K562 (cell line): ENCODE data around the gene CACNA2D3. TPM values are rescaled to one million over a fixed set of nuclear protein-coding genes. Genes with fewer than 3 reads are reported as not detected.

Source experiments
- ATAC-seq: fragments of 200-7000 bp; cut with Tn5 transposase; 3 replicates; pipeline ENCODE4 v1.9.1; 2020; ENCODE audit warnings: moderate library complexity
- BruUV-seq: library from RNA; stranded (reverse); fragments of 400-500 nt; replicated peaks from 2 replicates; lab custom pipeline; 2021; lab: Mats Ljungman, UMichigan
- CTCF ChIA-PET: fragments of 300-600 bp; formaldehyde crosslinking; extraction: SDS; loops from one replicate; lab custom pipeline; 2021; ENCODE audit warnings: low intra/inter-chr PET ratio; lab: Yijun Ruan, JAX
- POLR2A ChIA-PET: fragments of 300-600, 350-650 bp; sonication (Branson Sonifier 250); formaldehyde crosslinking; extraction: SDS; loops from one replicate; lab custom pipeline; 2021; ENCODE audit warnings: antibody characterized with exemption, inconsistent platforms; lab: Yijun Ruan, JAX
- DNase-seq, 4 experiments: peaks; one replicate each; pipeline versions ENCODE4 v3.0.0 to v3.0.0-alpha.2; 2011 to 2018; ENCODE audit warnings: low spot score in 3 of 4, mixed read lengths in 3 of 4; ENCODE audit errors: extremely low read depth in 1 of 4
- FAIRE-seq: peaks from 2 replicates; lab custom pipeline; 2011; peaks lifted over from hg19 to GRCh38; lab: Jason Lieb, UNC
- H2AFZ ChIP-seq: 2 replicates; pipeline ENCODE4 v1.6.0; 2011; ENCODE audit warnings: low read depth, low read length, control low read depth, inconsistent platforms
- H3K27ac ChIP-seq: fragments of 200-600 bp; 3 replicates; pipeline ENCODE4 v1.8.0; 2011; ENCODE audit warnings: low read depth, mild to moderate bottlenecking, control low read depth, inconsistent platforms, low read length, moderate library complexity, mixed read lengths; ENCODE audit errors: extremely low read depth
- H3K27me3 ChIP-seq, 2 experiments: fragments of 300-600 bp in 1 of 2; 2 replicates in 1 of 2; 3 replicates in 1 of 2; pipeline versions ENCODE4 v1.6.0 to v1.8.0; 2011; ENCODE audit warnings: inconsistent platforms in 2 of 2, low read length in 2 of 2, mild to moderate bottlenecking in 1 of 2, mixed read lengths in 1 of 2, moderate library complexity in 1 of 2; ENCODE audit not compliant: control insufficient read depth in 2 of 2, insufficient read depth in 2 of 2
- H3K36me3 ChIP-seq: fragments of 300-600 bp; 3 replicates; pipeline ENCODE4 v1.8.0; 2011; ENCODE audit warnings: mild to moderate bottlenecking, low read length, inconsistent platforms; ENCODE audit not compliant: control insufficient read depth, insufficient read depth
- H3K4me1 ChIP-seq, 2 experiments: fragments of 200-600 bp in 1 of 2; replicated peaks in 1 of 2; 2 replicates in 1 of 2; 3 replicates in 1 of 2; pipeline versions ENCODE4 v1.5.1 to v1.8.0; 2011; ENCODE audit warnings: inconsistent platforms in 2 of 2, low read length in 2 of 2, mild to moderate bottlenecking in 1 of 2, mixed read lengths in 1 of 2, moderate library complexity in 1 of 2; ENCODE audit not compliant: control insufficient read depth in 2 of 2, insufficient read depth in 2 of 2
- H3K4me2 ChIP-seq: 2 replicates; pipeline ENCODE4 v1.6.1; 2011; ENCODE audit warnings: low read length, control low read depth, inconsistent platforms, mixed read lengths; ENCODE audit not compliant: insufficient read depth
- H3K4me3 ChIP-seq: fragments of 200-600 bp; sonication (generic), shearing (Covaris generic); 2 replicates; pipeline ENCODE4 v1.5.1; 2016; ENCODE audit warnings: control low read depth, inconsistent platforms
- H3K79me2 ChIP-seq: fragments of 200-600 bp; 3 replicates; pipeline ENCODE4 v1.8.0; 2011; ENCODE audit warnings: low read length, inconsistent platforms; ENCODE audit not compliant: control insufficient read depth, insufficient read depth
- H3K9ac ChIP-seq, 2 experiments: 2 replicates each; pipeline versions ENCODE4 v1.6.0 to v1.6.1; 2011; ENCODE audit warnings: low read depth in 2 of 2, low read length in 2 of 2, control low read depth in 1 of 2, inconsistent platforms in 1 of 2, mild to moderate bottlenecking in 1 of 2, mixed read lengths in 1 of 2; ENCODE audit not compliant: insufficient read depth in 1 of 2
- H3K9me1 ChIP-seq: one replicate; pipeline ENCODE4 v1.6.0; 2011; ENCODE audit warnings: inconsistent platforms, mild to moderate bottlenecking, low read length, moderate library complexity; ENCODE audit not compliant: control insufficient read depth, insufficient read depth
- H3K9me3 ChIP-seq: replicated peaks from 2 replicates; pipeline ENCODE4 v1.5.1; 2011; ENCODE audit warnings: low read depth, low read length, inconsistent platforms; ENCODE audit not compliant: control insufficient read depth, insufficient read depth
- H4K20me1 ChIP-seq: replicated peaks from 2 replicates; pipeline ENCODE4 v1.6.1; 2011; ENCODE audit warnings: low read length, inconsistent platforms, mixed read lengths; ENCODE audit not compliant: control insufficient read depth, insufficient read depth
- BCL6 ChIP-seq: fragments of 250-450 bp; sonication (Bioruptor Pico); IDR thresholded peaks from 2 replicates; pipeline ENCODE4 v1.4.0; 2020
- HEY1 ChIP-seq: fragments of 250-450 bp; sonication (Bioruptor Pico); IDR thresholded peaks from 2 replicates; pipeline ENCODE4 v1.5.0; 2020; ENCODE audit warnings: mild to moderate bottlenecking, moderate library complexity, borderline replicate concordance
- NCOA1 ChIP-seq: fragments of 450-650 bp; IDR thresholded peaks from 2 replicates; pipeline ENCODE4 v1.6.1; 2016; ENCODE audit warnings: low read depth
- NFE2L1 ChIP-seq: fragments of 450-650 bp; IDR thresholded peaks from 2 replicates; pipeline ENCODE4 v1.6.1; 2016; ENCODE audit warnings: missing genetic modification characterization, low read depth, mild to moderate bottlenecking, missing compliant biosample characterization, moderate library complexity, borderline replicate concordance
- NFIX ChIP-seq: fragments of 250-450 bp; sonication (Bioruptor Pico); IDR thresholded peaks from 2 replicates; pipeline ENCODE4 v1.4.0; 2020; ENCODE audit warnings: low read depth, mild to moderate bottlenecking, moderate library complexity
- POU5F1 ChIP-seq: fragments of 150-350 bp; IDR thresholded peaks from 2 replicates; pipeline ENCODE4 v1.6.1; 2014; ENCODE audit warnings: borderline replicate concordance, low read length, low read depth, mild to moderate bottlenecking; ENCODE audit not compliant: partially characterized antibody
- RAD21 ChIP-seq, 2 experiments: fragments of 250-450 bp in 1 of 2; fragments of 450-650 bp in 1 of 2; sonication (Bioruptor Pico) in 1 of 2; formaldehyde crosslinking in 1 of 2; IDR thresholded peaks in 1 of 2; conservative IDR thresholded peaks in 1 of 2; 2 replicates each; pipeline versions ENCODE4 v1.4.0 to v1.8.0; 2020 to 2022; ENCODE audit warnings: mild to moderate bottlenecking in 2 of 2, moderate library complexity in 1 of 2
- SAFB ChIP-seq: fragments of 200-400 bp; formaldehyde crosslinking; IDR thresholded peaks from 2 replicates; pipeline ENCODE4 v1.6.1; 2017; ENCODE audit warnings: low read depth, low read length, borderline replicate concordance
- SMC3 ChIP-seq: conservative IDR thresholded peaks from 2 replicates; pipeline ENCODE4 v1.6.1; 2011; ENCODE audit warnings: low read depth, low read length, improper control_type of control experiment; ENCODE audit not compliant: insufficient read depth
- ZNF143 ChIP-seq: sonication (generic); formaldehyde crosslinking; IDR thresholded peaks from 2 replicates; pipeline ENCODE4 v1.9.0; 2022; ENCODE audit warnings: mild to moderate bottlenecking, missing genetic modification reagents
- ZNF384 ChIP-seq: IDR thresholded peaks from 2 replicates; pipeline ENCODE4 v1.6.1; 2012; ENCODE audit warnings: low read depth, low read length, improper control_type of control experiment
- WGBS: fragments of 100-300 bp; shearing (Covaris generic); methylation state at CpG from one replicate; pipeline ENCODE4 v1.1.6; 2016; ENCODE audit warnings: low coverage, mixed read lengths; ENCODE audit not compliant: insufficient coverage; ENCODE audit errors: missing lambda C conversion rate; 5-methylcytosine and 5-hydroxymethylcytosine counted together
- in situ Hi-C: fragments of 300-500 bp; cut with MboI; formaldehyde crosslinking; loops from 4 replicates; pipeline ENCODE4 v1.15.0; 2018; ENCODE audit warnings: inconsistent platforms, mixed read lengths
- intact Hi-C: fragments of 100-400 bp; cut with micrococcal nuclease; formaldehyde crosslinking; loops from 2 replicates; pipeline ENCODE4 v1.14.2; 2022
- polyA plus RNA-seq, 8 experiments: library from polyadenylated mRNA; depleted of rRNA in 4 of 8; stranded (reverse) in 5 of 8; unstranded in 3 of 8; fragments of >200 nt; fragmentation: Nextera tagmentation in 2 of 8; fragmentation: Illumina TruSeq in 1 of 8; extraction: Ambion mirVana in 2 of 8; extraction: Trizol in 1 of 8; gene quantifications; 2 replicates each; pipeline versions ENCODE4 v1.2.1 to v1.2.3, GENCODE V29; 2011 to 2014; ENCODE audit warnings: inconsistent platforms in 1 of 8, missing spikeins in 1 of 8
- total RNA-seq, 7 experiments: library from RNA; depleted of rRNA in 6 of 7; stranded (reverse); fragments of >200 nt in 6 of 7; fragmentation: Illumina TruSeq in 2 of 7; extraction: Trizol in 2 of 7; gene quantifications; 2 replicates each; pipeline versions ENCODE4 v1.2.1 to v1.2.3, GENCODE V29; 2011 to 2021; ENCODE audit warnings: low replicate concordance in 1 of 7
- TF ChIP-seq, protein P1 (sequence below): fragments of 450-650 bp; formaldehyde crosslinking; conservative IDR thresholded peaks from 2 replicates; pipeline ENCODE4 v1.4.0; 2022; ENCODE audit warnings: mild to moderate bottlenecking, missing genetic modification characterization
- TF ChIP-seq, protein P2 (sequence below): fragments of 150-350 bp; IDR thresholded peaks from 2 replicates; pipeline ENCODE4 v1.6.1; 2014; ENCODE audit warnings: low read depth, mild to moderate bottlenecking, low read length, borderline replicate concordance

CACNA2D3 gene
- total and polyA plus RNA-seq, 9 of the 15 experiments (the other 6 are each of a cell fraction or from before 2014, with no cell fraction given) = 0.01 TPM; not detected in 8

DNA sequence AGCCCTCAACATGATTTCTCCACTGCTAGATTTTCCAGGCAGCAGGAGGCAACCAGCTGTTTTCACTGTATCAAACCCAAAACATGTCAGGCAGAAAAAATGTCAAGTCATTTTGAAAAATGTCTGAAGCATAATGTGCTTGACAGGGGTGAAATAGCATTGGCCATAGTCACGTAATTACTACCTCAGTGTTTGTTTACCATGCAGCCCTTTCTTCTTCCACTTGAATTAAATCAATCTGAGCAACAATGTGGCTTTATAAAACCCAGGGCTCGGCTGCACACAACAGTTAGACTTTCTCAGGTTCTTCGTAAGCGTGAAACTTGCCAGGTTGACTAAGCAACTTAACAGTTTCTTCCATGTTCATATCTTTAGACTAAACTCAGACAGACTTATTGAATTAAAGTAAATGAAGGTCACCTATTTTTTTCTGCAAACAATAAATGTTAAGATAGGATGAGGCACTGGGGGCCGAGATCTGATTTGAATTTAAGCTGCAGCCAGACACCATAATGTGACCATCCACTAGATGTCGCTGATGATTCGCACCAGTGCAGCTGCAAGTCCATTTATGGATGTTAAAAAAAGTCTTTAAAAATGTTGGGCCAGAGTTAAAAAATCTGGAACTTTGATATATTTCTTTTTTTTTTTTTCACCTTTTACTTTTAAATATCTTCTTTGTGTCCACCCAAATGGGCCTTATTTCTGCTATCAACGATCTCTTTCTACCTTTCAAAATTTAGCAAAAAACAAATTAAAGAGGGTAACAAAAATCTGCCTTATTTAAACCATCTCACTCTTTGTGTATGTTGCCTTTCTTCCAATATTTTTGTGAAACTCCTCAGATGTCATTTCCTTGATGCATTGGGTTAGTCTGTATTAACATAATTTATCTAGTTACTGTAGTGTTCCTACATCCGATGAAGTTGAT, 305.9 kb downstream of the CACNA2D3 start:
- FAIRE-seq (peak; percentile 60), DNase-seq (peak; percentile 27 to 58 (median 36)), ATAC-seq (peak; percentile 67)
- Histone ChIP-seq H4K20me1 (no peaks in the 10 kb centered on the region), H3K9ac (no peak overlapping the region), H3K27me3 (no peaks in the 10 kb centered on the region), H3K27ac (no peak overlapping the region), H3K9me3 (no peaks in the 10 kb centered on the region), H3K4me2 (no peak overlapping the region), H3K79me2 (no peaks in the 10 kb centered on the region), H3K9me1 (no peaks in the 10 kb centered on the region), H3K4me3 (no peak overlapping the region), H3K4me1 (no peaks in the 10 kb centered on the region), H3K36me3 (no peaks in the 10 kb centered on the region), H2AFZ (no peak overlapping the region)
- ChIA-PET POLR2A (interaction anchor here (0.6 kb wide), 2 partner anchors 15 to 1143 kb away, joined by 4 read pairs; no protein-coding TSS in a partner anchor), CTCF (interaction anchor here (0.7 kb wide), 1 partner anchor 440 kb away, joined by 3 read pairs; no protein-coding TSS in a partner anchor)
- in situ Hi-C loops (no loop called here), intact Hi-C loops (loop anchor here (5.0 kb wide), 2 partner anchors 491 to 754 kb away; no protein-coding TSS in a partner anchor)
- no TSS peak for BruUV-seq
- WGBS = 17% methylated on average over 8 of the region's 9 CpGs
- TF ChIP-seq ZNF384 (0 out of 2 replicates have a peak, but pooled peaks have one; percentile 29), POU5F1 (no peak), HEY1 (CRISPR knock-in tag) (no peak), NCOA1 (no peak), SAFB (no peak), ZNF143 (no peak), RAD21 (CRISPR knock-in tag; conservative IDR thresholded peaks at IDR 0.05 in 1 of 2, IDR thresholded peaks at IDR 0.05 in 1 of 2) (peak; percentile 47 to 60), BCL6 (CRISPR knock-in tag) (no peak), SMC3 (peak; percentile 29; the same call in 1 of the 2 replicates), NFE2L1 (no peak), NFIX (CRISPR knock-in tag) (no peak)
- TF ChIP-seq, protein P1, sequence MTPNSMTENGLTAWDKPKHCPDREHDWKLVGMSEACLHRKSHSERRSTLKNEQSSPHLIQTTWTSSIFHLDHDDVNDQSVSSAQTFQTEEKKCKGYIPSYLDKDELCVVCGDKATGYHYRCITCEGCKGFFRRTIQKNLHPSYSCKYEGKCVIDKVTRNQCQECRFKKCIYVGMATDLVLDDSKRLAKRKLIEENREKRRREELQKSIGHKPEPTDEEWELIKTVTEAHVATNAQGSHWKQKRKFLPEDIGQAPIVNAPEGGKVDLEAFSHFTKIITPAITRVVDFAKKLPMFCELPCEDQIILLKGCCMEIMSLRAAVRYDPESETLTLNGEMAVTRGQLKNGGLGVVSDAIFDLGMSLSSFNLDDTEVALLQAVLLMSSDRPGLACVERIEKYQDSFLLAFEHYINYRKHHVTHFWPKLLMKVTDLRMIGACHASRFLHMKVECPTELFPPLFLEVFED (CRISPR knock-in tag) = no peak
- TF ChIP-seq, protein P2, sequence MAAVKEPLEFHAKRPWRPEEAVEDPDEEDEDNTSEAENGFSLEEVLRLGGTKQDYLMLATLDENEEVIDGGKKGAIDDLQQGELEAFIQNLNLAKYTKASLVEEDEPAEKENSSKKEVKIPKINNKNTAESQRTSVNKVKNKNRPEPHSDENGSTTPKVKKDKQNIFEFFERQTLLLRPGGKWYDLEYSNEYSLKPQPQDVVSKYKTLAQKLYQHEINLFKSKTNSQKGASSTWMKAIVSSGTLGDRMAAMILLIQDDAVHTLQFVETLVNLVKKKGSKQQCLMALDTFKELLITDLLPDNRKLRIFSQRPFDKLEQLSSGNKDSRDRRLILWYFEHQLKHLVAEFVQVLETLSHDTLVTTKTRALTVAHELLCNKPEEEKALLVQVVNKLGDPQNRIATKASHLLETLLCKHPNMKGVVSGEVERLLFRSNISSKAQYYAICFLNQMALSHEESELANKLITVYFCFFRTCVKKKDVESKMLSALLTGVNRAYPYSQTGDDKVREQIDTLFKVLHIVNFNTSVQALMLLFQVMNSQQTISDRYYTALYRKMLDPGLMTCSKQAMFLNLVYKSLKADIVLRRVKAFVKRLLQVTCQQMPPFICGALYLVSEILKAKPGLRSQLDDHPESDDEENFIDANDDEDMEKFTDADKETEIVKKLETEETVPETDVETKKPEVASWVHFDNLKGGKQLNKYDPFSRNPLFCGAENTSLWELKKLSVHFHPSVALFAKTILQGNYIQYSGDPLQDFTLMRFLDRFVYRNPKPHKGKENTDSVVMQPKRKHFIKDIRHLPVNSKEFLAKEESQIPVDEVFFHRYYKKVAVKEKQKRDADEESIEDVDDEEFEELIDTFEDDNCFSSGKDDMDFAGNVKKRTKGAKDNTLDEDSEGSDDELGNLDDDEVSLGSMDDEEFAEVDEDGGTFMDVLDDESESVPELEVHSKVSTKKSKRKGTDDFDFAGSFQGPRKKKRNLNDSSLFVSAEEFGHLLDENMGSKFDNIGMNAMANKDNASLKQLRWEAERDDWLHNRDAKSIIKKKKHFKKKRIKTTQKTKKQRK = no peak
